ENCODE measurements around the gene AUTS2. TPM values are rescaled to one million over a fixed set of nuclear protein-coding genes. Genes with fewer than 3 reads are reported as not detected.

AUTS2 gene
- polyA plus RNA-seq, 1 donor (not counting 4 experiments of a cell fraction or from before 2014, with no cell fraction given): 4.7 TPM

DNA sequence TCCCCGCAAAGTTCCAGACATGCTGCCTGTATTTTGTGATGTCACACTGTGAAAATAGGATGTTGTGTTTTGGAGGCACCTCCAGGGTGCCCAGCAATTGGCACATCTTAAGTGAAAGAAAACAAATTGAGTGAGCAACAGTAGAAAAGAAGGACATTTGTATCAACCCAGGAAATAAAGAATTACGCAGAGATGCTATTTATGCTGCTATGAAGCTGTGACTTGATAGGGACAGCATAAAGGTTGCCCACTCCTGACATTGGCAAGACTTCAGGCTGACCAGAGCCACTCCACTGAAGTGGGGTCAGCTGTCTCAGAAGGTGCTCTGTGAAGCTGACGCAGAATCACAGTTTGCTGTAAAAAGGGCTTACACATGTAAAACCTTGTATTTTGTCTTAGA, 803.8 kb downstream of the AUTS2 start:
- dilution Hi-C loops (cut with MboI; ENCODE audit: extremely low pct_ligation_motif_present, low sequenced_read_pairs): no loop called here
- Histone ChIP-seq H3K27ac (ENCODE audit: control insufficient read depth, insufficient read depth, low read length) (no peak overlapping the region), H3K9me1 (ENCODE audit: control insufficient read depth, extremely low read depth, insufficient read depth, low read length) (no peaks in the 10 kb centered on the region), H3K9ac (ENCODE audit: control insufficient read depth, extremely low read depth, insufficient read depth, low read length) (no peak overlapping the region), H3K4me2 (ENCODE audit: control insufficient read depth, extremely low read depth, insufficient read depth, low read depth, low read length) (no peak overlapping the region), H3K79me2 (ENCODE audit: control insufficient read depth, insufficient read depth, low read length) (no peaks in the 10 kb centered on the region), H3K4me1 (ENCODE audit: control insufficient read depth, extremely low read depth, insufficient read depth, low read length) (no peaks in the 10 kb centered on the region), H3K36me3 (ENCODE audit: control insufficient read depth in 2 of 2, extremely low read depth in 1 of 2, insufficient read depth in 2 of 2, low read length in 2 of 2) (no peaks in the 10 kb centered on the region), H3K27me3 (ENCODE audit: control insufficient read depth, extremely low read depth, insufficient read depth, low read length) (no peaks in the 10 kb centered on the region), H4K20me1 (ENCODE audit: control insufficient read depth, extremely low read depth, insufficient read depth, low read length) (no peaks in the 10 kb centered on the region), H2AFZ (ENCODE audit: control insufficient read depth, low read length) (no peak overlapping the region), H3K9me3 (ENCODE audit: control insufficient read depth, low read depth, low read length) (no peaks in the 10 kb centered on the region), H3K4me3 (ENCODE audit: control insufficient read depth in 2 of 3, extremely low read depth in 1 of 3, insufficient read depth in 2 of 3, low read depth in 1 of 3, low read length in 3 of 3) (no peak overlapping the region)
- DNase-seq (ENCODE audit: low read depth, low spot score) (no peak), FAIRE-seq (no peak)
- no peak for TF ChIP-seq EZH2 (IDR thresholded peaks at IDR 0.05; ENCODE audit: low read length)
- TF ChIP-seq, protein P1, sequence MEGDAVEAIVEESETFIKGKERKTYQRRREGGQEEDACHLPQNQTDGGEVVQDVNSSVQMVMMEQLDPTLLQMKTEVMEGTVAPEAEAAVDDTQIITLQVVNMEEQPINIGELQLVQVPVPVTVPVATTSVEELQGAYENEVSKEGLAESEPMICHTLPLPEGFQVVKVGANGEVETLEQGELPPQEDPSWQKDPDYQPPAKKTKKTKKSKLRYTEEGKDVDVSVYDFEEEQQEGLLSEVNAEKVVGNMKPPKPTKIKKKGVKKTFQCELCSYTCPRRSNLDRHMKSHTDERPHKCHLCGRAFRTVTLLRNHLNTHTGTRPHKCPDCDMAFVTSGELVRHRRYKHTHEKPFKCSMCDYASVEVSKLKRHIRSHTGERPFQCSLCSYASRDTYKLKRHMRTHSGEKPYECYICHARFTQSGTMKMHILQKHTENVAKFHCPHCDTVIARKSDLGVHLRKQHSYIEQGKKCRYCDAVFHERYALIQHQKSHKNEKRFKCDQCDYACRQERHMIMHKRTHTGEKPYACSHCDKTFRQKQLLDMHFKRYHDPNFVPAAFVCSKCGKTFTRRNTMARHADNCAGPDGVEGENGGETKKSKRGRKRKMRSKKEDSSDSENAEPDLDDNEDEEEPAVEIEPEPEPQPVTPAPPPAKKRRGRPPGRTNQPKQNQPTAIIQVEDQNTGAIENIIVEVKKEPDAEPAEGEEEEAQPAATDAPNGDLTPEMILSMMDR (optimal IDR thresholded peaks at IDR 0.05 in 1 of 3, IDR thresholded peaks at IDR 0.05 in 1 of 3, conservative IDR thresholded peaks at IDR 0.05 in 1 of 3; ENCODE audit: extremely low read depth in 1 of 3, insufficient read depth in 2 of 3, low read length in 3 of 3): no peak

DNA sequence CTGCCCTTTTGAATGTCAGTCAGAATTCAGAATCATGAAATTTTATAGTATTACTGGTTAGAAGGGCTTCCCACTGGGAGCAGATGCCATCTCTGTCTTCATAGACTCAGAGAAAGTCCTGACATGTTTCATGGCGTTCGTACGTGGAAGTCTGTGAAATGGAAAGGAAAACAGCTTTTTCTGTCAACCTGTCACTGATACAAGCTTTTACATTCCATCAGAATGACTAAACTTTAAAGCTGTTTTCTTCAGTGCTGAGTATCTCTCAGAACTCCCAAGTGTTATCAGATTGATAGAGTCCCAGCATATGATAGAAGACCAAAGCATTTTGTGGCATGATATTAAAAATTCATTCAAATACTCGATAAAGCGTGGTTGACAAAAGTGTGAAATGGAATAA, 807.0 kb downstream of the AUTS2 start:
- no peaks in the 10 kb centered on the region for H3K36me3 ChIP-seq (ENCODE audit: control insufficient read depth in 2 of 2, extremely low read depth in 1 of 2, insufficient read depth in 2 of 2, low read length in 2 of 2)
- no peak overlapping the region for H3K27ac ChIP-seq (ENCODE audit: control insufficient read depth, insufficient read depth, low read length)
- no peak overlapping the region for H3K4me3 ChIP-seq (ENCODE audit: control insufficient read depth in 2 of 3, extremely low read depth in 1 of 3, insufficient read depth in 2 of 3, low read depth in 1 of 3, low read length in 3 of 3)
- no peaks in the 10 kb centered on the region for H3K27me3 ChIP-seq (ENCODE audit: control insufficient read depth, extremely low read depth, insufficient read depth, low read length)
- TF ChIP-seq, protein P1 (optimal IDR thresholded peaks at IDR 0.05 in 1 of 3, IDR thresholded peaks at IDR 0.05 in 1 of 3, conservative IDR thresholded peaks at IDR 0.05 in 1 of 3; ENCODE audit: extremely low read depth in 1 of 3, insufficient read depth in 2 of 3, low read length in 3 of 3): no peak
- no peak for TF ChIP-seq EZH2 (IDR thresholded peaks at IDR 0.05; ENCODE audit: low read length)
- H3K9me1 ChIP-seq (ENCODE audit: control insufficient read depth, extremely low read depth, insufficient read depth, low read length): no peaks in the 10 kb centered on the region
- no peaks in the 10 kb centered on the region for H3K79me2 ChIP-seq (ENCODE audit: control insufficient read depth, insufficient read depth, low read length)
- no peak overlapping the region for H2AFZ ChIP-seq (ENCODE audit: control insufficient read depth, low read length)
- H3K9ac ChIP-seq (ENCODE audit: control insufficient read depth, extremely low read depth, insufficient read depth, low read length): no peak overlapping the region
- no peak overlapping the region for H3K4me2 ChIP-seq (ENCODE audit: control insufficient read depth, extremely low read depth, insufficient read depth, low read depth, low read length)
- dilution Hi-C loops (cut with MboI; ENCODE audit: extremely low pct_ligation_motif_present, low sequenced_read_pairs): no loop called here
- no peaks in the 10 kb centered on the region for H3K9me3 ChIP-seq (ENCODE audit: control insufficient read depth, low read depth, low read length)
- H3K4me1 ChIP-seq (ENCODE audit: control insufficient read depth, extremely low read depth, insufficient read depth, low read length): no peaks in the 10 kb centered on the region
- no peaks in the 10 kb centered on the region for H4K20me1 ChIP-seq (ENCODE audit: control insufficient read depth, extremely low read depth, insufficient read depth, low read length)
- FAIRE-seq (no peak), DNase-seq (ENCODE audit: low read depth, low spot score) (no peak)
